Jurkat, Clone E6-1 (cell line): ENCODE results near the gene CHADL.
A peak's percentile ranks its signal among the peaks of the same experiment; 100 is the strongest.

Experiments
- DNase-seq: peaks from one replicate; pipeline ENCODE4 v3.0.0-alpha.2; 2011; ENCODE audit warnings: low read depth, low spot score
- H3K4me3 ChIP-seq: 2 replicates; pipeline ENCODE4 v1.5.1; 2011; ENCODE audit warnings: mild to moderate bottlenecking, low read length, control low read depth, moderate library complexity

Gene CHADL

DNA sequence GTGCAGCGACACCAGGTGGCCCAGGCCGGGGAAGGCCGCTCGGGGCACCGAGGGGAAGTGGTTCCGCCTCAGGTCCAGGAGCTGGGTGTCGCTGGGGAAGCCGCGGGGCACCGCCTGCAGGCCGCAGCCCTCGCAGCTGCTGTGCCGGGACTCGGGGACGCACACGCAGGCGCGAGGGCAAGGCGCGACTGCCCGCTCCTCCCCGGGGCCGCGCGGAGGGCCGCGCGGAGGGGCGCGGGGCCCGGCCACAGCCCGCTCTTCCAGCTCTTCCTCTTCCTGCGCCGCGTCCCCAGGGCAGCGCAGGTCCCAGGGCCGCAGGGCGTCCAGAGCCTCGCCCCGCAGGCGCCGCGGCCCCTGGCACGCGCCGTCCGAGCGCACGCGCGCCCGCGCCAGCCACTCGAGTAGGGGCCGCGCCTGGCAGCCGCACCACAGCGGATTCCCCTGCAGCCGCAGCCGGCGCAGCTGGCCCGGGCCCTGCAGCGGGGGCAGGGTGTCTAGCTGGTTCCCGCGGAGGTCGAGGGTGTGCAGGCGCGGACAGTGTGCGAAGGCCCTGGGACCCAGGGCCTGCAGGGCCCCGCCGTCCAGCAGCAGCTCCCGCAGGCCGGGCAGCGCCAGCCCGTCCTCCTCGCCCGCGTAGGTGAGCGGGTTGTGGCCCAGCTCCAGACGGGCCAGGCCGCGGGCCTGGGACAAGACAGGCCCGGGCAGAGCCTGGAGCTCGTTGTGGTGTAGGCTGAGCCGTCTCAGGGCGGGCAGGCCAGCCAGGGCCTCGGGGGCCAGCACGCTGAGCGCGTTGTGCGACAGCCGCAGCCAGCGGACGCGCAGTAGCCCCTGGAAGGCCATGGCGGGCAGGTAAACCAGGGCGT, 2.8 kb downstream of the CHADL start:
- peak overlapping the region; percentile 39 for H3K4me3 ChIP-seq
- peak; percentile 65 for DNase-seq

DNA sequence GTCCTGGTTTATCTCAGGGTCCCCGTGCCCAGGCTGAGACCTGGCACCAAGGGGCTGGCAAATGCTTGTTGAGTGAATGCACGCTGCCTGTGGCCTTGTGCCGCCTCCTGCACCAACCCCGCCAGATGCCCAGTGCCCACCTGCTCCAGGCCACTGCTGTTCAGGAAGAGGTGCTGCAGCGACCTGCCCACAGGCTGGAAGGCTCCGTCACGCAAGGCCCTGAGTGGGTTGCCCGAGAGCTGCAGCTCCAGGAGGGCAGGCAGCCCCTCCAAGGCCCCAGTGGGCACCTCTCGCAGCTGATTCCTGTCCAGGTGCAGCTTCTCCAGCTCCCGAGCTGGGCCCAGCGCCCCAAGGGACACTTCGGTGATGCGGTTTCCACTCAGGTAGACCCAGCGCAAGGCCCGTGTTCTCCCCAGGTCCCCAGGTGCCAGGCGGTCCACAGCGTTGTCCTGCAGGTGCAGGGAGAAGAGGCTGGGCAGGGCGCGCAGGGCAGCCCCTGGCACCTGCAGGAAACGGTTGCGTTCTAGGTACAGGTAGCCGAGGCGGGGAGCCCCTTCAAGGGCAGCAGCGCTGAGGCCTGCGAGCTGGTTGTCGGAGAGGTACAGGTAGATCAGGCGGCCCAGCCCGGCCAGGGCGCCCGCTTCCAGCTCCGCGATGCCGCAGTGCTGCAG, 3.6 kb downstream of the CHADL start:
- peak overlapping the region; percentile 39 for H3K4me3 ChIP-seq
- no peak for DNase-seq

GRCh38 chr22:41234815-41235695, 5.7 kb downstream of the CHADL start:
- no peak for DNase-seq
- no peak overlapping the region for H3K4me3 ChIP-seq

DNA sequence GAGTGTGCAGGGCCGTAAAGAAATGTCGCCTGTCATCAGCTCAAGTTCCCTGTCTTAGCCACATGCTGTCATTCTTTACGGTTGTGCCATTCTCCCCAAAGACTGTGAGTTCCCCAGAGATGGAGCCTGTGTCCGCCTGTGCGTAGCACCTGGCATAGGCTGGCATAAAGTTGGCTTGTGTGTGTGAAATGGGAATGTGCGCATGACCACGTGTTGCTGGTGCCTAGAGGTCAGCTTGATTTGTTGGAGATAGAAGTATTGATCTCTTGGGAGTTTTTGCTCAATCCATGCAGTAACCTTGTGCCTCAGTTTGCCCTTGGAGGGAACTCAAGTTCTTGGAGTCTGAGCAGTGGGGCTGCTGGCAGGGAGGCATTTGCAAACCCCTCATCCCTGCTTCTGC, 9.4 kb downstream of the CHADL start:
- no peak overlapping the region for H3K4me3 ChIP-seq
- no peak for DNase-seq

DNA sequence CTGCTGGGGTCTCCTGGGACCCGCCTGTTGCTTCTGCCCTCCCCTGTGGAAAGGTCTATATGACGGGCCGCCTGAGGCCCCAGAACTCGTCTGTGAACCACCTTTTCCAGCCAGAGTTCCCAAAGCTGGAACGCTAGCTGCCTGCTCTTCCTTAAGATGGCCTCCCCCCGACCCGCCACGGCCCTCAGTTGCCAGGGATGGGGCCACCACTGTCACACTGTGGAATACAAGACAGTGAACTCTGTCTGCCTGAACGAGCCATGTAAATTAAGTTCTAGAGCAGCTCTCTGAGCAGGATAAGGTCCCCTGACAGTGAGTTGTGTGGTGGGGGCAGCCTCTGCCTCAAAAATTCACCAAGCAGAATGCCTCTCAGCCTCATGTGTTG, 10.3 kb downstream of the CHADL start:
- DNase-seq, result no peak
- H3K4me3 ChIP-seq, result no peak overlapping the region

- no peak for DNase-seq
Measured at GRCh38 chr22:41229730-41230400, 10.9 kb downstream of the CHADL start.

DNA sequence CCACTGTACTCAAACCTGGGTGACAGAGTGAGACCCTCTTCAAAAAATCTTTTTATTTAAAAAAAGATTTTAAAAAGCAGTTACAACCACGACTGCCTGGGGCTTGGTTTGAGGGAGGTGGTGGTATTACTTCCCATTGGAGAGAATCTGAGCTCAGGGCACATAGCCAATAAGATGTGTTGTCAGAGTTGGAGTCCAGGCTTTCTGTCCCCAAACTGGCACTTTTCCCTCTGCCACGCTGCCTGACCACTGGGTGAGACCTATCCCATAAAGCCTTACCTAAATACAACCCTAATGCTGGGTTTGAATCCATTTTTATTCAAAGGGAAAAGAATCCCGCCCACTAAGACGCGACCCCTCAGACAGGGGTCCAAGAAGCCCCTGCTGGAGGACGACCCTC, 11.5 kb downstream of the CHADL start:
- DNase-seq, result no peak
- H3K4me3 ChIP-seq, result no peak overlapping the region

More at GRCh38 chr22:41229730-41230400, 10.9 kb downstream of the CHADL start:
- no peak overlapping the region for H3K4me3 ChIP-seq

- no peak overlapping the region for H3K4me3 ChIP-seq
- DNase-seq, result no peak
Measured at GRCh38 chr22:41226723-41227655, 13.7 kb downstream of the CHADL start.

- DNase-seq, result no peak
- H3K4me3 ChIP-seq, result no peak overlapping the region
Measured at GRCh38 chr22:41223535-41223934, 17.2 kb downstream of the CHADL start.

GRCh38 chr22:41222846-41223507, 17.8 kb downstream of the CHADL start:
- no peak for DNase-seq
- no peak overlapping the region for H3K4me3 ChIP-seq

DNA sequence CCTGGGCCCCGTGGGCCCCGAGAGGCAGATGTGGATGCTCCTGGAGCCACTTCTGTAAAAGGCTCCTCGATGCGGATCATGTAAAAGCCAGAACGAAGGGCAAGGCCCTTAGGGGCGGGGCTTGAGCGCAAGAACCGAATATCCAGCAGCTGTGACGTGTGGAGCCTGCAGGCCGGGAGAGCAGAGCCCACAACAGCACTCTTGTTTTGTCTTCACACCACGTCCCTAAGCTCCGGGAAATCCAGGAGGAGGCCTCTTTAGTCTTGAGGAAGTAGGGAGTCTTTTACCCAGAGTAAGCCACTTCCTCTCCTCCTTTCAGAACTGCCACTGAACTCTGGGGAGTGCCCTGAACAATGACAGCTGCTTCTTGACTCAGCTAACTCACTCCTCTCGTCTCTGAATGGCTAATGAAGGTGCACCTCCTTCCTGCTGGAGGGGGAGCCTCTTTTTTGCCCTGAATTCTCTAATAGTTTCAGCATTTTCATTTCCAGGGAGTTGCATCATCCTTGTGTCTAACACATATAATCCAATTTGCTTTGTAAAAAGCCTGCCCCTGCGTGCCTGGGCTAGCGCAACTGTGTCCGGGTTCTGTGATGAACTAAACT, 23.1 kb downstream of the CHADL start:
- peak overlapping the region; percentile 30 for H3K4me3 ChIP-seq
- DNase-seq, result peak; percentile 80

DNA sequence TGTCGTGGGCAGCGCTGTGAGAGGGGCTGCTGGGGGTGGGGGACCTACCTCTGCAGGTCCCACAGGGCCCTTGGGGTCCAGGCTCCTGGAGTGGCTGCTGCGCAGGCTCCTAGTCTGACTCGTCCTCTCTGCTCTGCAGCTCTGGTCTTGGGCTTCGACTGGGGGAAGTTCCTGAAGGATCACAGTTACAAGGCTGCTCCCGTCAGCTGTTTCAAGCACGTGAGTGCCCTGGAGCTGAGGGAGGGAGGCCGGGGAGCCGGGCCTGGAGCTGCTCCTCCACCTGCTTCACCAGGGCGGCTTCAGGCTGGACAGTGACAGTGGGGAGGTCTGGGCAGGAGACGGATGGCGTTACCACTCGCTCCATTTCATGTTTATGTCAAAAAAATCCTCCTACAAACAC, 23.7 kb downstream of the CHADL start:
- no peak for DNase-seq
- H3K4me3 ChIP-seq, result peak overlapping the region; percentile 30; the same call in 1 of the 2 replicates

GRCh38 chr22:41215926-41216325, 24.8 kb downstream of the CHADL start:
- no peak overlapping the region for H3K4me3 ChIP-seq
- DNase-seq, result no peak

DNA sequence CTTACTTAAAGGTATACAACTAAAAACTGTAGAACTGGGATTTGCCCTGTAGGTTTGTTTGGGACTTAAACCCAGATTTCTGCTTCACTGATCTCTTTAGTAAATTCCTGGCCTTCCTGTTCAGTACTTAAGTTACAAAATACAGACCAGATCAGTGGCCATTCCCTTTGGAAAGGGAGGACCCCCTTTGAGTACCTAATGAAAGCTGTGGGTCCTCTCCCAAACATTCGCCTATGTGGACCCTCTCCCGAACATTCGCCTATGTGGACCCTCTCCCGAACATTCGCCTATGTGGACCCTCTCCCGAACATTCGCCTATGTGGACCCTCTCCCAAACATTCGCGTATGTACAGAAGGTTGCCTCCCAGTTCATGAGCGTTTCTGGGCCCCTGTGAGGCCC, 25.3 kb downstream of the CHADL start:
- no peak for DNase-seq
- H3K4me3 ChIP-seq, result no peak overlapping the region

- DNase-seq, result no peak
- no peak overlapping the region for H3K4me3 ChIP-seq
Measured at GRCh38 chr22:41206719-41207118, 34.0 kb downstream of the CHADL start.

DNA sequence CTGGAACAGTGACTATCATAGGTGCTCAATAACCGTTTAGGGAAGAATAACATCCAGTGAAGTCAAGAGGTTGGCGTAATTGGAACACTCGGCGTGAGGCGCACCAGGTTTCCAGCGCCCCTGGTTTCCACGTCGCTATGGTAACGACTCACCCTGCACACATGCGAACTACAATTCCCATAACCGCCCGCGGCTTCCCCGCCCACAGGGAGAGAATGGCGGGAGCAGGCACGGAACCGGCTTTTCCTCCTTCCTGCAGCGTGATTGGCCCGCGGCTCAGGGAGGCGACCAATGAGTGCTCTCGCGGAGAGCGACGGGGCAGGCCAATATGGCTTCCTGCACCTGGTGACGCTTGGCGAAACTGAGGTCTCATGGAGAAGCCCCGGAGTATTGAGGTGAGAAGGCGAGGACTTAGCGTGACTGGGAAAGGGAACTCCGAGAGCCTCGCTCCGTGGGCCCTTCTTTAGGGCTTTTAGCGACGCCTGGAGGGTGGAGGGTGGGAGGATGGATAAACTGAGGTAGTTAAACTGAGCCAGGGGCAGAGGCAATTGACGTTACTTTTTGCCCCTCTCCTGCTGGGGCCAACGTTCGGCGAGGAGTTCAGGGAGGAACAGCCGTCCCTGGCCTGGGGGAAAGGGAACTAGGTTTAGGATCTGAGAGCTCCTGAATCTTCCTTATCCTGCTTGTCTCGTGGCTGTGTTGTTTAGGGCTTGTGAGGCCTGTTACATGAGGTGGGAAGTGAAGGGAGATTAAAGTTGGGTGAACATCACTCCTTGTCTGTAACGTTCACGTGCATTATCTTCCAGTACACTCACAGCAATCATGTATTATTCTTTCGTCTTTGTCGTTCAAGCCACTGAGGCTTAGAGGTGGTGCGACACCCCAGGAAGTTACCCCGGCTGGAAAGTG, 35.5 kb downstream of the CHADL start, which contains the start of gene L3MBTL2:
Gene L3MBTL2, plus strand, starts transcription at position 321 of the 909 bp plus-strand sequence. Its CDS starts 51 bp downstream, at position 372.
- DNase-seq, result peak; percentile 96

More for the DNA sequence above, 35.5 kb downstream of the CHADL start, which contains the start of gene L3MBTL2:
- H3K4me3 ChIP-seq, result peak within 1 kb of the TSS; percentile 96
